ENCODE measurements around the gene DCTN4.

The DCTN4 gene

GRCh38 chr5:150740992-150741391 lies 17.8 kb downstream of the DCTN4 start:
- no peak for DNase-seq (ENCODE audit: low read depth)

DNA sequence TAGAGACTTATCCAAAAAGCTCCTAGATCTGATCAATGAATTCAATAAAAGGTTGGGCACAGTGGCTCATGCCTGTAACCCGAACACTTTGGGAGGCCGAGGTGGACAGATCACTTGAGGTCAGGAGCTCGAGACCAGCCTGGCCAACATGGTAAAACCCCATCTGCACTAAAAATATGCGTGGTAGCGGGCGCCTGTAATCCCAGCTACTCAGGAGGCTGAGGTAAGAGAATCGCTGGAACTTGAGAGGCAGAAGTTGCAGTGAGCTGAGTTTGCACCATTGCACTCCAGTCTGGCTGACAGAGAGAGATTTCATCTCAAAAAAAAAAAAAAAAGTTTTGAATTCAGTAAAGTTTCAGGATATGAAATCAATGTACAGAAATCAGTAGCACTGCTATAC lies 20.0 kb downstream of the DCTN4 start:
- no peak for DNase-seq (ENCODE audit: low read depth)

- no peak for DNase-seq (ENCODE audit: low read depth)
Observed at GRCh38 chr5:150734579-150735384, 24.0 kb downstream of the DCTN4 start.

GRCh38 chr5:150731669-150732242 lies 27.1 kb downstream of the DCTN4 start:
- no peak for DNase-seq (ENCODE audit: low read depth)

DNA sequence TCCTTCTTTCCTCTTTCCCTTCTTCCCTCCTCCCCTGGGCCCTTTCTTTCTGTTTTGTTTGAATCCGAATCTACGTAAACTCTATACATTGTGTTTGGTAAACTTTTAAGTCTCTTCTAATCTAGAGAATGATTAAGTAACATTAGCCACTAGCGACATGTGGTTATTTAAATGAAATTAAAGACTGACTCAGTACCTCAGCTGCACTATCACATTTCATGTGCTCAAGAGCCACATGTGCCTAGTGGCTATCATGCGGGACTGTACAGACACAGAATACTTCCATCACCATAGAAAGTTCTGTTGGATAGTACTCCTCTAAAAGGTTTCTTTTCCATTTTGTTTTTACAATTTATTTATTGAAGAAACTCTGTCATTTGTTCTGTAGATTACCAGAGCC lies 29.0 kb downstream of the DCTN4 start:
- no peak for DNase-seq (ENCODE audit: low read depth)

- DNase-seq (ENCODE audit: low read depth) = peak; percentile 44
Observed at GRCh38 chr5:150723845-150724244, 35.0 kb downstream of the DCTN4 start.

GRCh38 chr5:150710165-150710564 lies 48.7 kb downstream of the DCTN4 start:
- DNase-seq (ENCODE audit: low read depth) = no peak

GRCh38 chr5:150706776-150707390 lies 51.9 kb downstream of the DCTN4 start:
- DNase-seq (ENCODE audit: low read depth) = no peak

GRCh38 chr5:150703762-150704161 lies 55.1 kb downstream of the DCTN4 start:
- no peak for DNase-seq (ENCODE audit: low read depth)

- peak; percentile 70 for DNase-seq (ENCODE audit: low read depth)
Observed at GRCh38 chr5:150700594-150701377, 58.0 kb downstream of the DCTN4 start, which contains the start of gene RBM22. Gene RBM22 (minus strand): TSS chr5:150701062. CDS start chr5:150700985, 77 bp downstream.

DNA sequence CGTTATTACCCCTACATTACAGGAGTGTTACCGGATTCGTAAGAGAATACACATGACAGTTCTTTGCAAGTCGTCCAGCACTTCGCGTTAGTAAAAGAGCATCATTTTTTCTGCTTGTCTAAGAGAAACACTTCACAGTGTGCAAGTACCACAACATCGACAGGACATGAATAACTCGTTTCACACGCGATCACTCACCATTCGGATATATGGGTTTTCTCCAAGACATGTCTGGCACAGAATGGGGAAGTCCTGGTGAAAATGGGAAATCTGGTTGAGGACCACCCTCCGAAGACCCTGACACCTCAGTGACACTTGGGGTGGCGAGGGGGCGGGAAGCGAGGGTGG lies 58.6 kb downstream of the DCTN4 start:
- no peak for DNase-seq (ENCODE audit: low read depth)

DNA sequence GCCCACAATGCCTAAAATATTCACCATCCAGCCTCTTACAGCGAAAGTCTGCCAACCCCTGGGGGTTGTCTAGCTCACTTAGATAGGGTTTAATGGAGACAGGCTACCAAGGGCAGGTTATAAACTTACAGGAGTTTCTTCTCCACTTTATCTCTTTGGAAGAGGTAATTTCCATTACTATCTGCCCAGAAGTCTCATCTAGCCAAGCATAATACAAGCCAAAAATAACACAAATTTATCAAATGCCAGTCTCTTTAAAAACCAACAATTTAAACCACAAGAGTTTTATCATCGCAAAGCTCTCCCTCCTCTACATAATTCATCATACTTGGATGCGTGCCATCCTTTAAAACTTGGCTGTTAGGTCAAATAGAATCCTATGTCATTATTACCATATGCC lies 64.2 kb downstream of the DCTN4 start:
- DNase-seq (ENCODE audit: low read depth) = peak; percentile 53

DNA sequence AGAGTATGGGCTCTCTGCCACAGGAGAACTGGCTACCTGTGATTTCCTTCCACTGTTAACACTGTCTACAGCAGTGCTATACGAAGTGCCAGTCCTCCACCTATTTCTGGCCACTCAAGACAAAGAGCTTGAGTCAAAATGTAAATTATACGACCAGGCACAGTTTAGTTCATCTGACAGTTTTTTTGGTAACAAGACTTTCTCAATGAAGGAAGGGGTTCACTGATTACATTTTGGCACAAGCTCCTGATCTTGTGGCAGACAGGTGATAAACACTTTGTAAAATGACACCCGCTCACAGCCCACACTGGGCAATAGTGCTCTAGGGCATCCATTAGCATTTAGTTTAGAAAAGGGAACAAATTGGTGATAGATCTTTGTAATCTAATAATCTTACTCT lies 66.5 kb downstream of the DCTN4 start:
- DNase-seq (ENCODE audit: low read depth) = no peak

GRCh38 chr5:150690760-150691159 lies 68.1 kb downstream of the DCTN4 start:
- DNase-seq (ENCODE audit: low read depth) = no peak

DNA sequence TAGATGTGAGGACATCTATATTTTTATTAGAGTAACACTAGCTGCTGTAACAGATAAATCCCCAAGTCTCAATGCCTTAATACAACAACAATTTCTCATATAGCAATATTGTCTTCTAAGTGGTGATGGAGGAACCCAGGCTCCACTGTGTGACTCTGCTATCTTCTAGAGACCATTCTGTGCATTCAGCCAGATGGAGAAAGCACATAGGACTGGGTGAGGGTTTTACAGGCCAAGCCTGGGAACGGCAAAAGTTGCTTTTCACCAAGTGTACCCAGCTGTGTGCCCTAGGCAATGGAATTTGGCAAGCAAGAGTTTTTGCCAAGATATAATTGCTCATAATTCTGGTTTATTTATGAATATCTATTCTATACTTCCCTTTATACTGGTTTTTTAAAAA lies 69.7 kb downstream of the DCTN4 start:
- DNase-seq (ENCODE audit: low read depth) = no peak

DNA sequence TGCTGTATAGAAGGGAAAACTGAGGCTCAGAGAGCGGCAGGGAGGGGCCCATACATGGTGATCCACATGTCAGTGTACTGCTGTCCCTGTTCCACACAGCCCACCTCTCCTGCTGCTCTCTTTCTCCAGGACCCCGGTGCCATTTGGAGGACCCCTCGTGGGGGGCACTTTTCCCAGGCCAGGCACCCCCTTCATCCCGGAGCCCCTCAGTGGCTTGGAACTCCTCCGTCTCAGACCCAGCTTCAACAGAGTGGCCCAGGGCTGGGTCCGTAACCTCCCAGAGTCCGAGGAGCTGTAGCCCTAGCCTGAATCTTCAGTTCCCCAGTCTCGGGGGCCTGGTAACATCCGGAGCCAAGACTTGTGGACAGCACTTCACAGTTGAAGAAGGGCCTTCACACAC lies 82.2 kb downstream of the DCTN4 start:
- no peak for DNase-seq (ENCODE audit: low read depth)

GRCh38 chr5:150675069-150675468 lies 83.7 kb downstream of the DCTN4 start:
- DNase-seq (ENCODE audit: low read depth) = no peak

DNA sequence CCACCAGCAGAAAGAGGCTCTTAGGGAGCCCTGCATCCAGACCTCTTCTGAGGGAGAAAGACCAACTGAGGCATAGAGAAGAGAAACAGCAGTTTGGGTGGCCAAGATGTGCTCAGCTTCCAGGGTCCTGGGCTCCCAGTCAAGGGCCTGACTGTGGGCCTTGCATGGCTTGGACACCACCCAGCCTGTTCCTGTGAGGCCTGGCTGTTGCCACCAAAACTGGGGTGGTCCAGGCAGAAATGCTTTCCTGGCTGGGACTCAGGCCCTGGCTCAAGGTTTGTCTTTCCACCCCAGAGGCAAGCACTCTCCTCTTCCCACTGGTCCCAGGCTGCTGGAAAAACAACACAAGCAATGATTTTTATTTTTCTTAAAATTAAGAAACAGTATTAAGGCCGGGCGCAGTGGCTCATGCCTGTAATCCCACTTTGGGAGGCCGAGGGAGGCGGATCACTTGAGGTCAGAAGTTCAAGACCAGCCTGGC lies 84.4 kb downstream of the DCTN4 start:
- no peak for DNase-seq (ENCODE audit: low read depth)

DNA sequence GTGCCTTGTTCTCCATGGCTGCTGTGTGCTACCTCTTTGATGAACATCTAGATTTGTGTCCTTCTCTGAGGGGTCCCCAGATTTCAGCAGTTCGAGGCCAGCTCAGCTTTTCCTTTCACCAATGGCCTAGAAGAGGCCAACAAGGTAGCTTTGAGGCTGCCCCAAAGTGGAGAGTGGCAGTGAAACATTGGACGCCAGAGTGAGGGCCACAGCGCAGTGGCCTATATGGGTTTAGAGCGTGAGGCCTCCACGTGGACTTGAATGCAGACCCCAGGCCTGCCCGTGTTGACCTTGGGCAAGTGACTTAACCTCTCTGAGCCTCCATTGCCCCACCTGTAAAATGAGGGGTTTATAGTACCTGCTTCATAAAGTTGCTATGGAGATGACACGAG lies 85.9 kb downstream of the DCTN4 start:
- no peak for DNase-seq (ENCODE audit: low read depth)

GRCh38 chr5:150672237-150672883 lies 86.5 kb downstream of the DCTN4 start:
- no peak for DNase-seq (ENCODE audit: low read depth)

DNA sequence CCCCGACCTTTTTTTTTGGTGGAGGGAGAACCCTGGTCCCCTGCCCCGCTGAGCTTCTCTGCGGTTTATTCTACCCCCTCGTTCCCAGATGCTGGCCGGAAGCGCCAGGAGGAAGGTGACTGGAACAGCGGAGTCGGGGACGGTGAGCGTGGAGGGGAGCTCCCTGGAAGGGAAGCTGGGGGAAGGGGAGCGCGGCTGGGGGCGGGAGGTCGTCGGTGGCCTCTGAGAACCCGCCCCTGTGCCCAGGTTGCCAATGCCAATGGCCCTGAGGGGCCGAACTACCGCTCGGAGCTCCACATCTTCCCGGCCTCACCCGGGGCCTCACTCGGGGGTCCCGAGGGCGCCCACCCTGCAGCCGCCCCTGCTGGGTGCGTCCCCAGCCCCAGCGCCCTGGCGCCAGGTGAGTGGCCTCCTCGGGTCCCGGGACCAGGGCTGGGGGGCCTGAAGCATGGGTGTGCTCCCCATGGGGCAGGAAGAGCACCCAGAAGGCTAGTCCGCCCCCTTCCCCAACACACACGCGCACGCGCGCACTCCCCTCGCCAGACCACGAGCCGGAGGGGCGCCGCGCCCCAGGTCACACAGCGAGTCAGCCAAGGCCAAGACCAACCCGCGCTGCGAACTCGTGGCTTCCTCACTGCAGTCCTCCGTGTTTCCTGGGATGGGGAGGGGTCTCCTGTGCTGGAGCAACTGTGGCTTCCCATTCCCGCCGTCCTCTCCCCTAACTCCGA lies 87.1 kb downstream of the DCTN4 start:
- no peak for DNase-seq (ENCODE audit: low read depth)
